GM18499 (cell line): Measurements from ENCODE around the gene MGRN1.

Source experiments
- ATAC-seq: cut with Tn5 transposase; IDR thresholded peaks from one replicate; pipeline ENCODE4 v1.9.1; 2021; ENCODE audit warnings: moderate number of reproducible peaks; ENCODE audit not compliant: insufficient read depth, unreplicated experiment

Gene MGRN1

GRCh38 chr16:4618645-4619418, 5.8 kb upstream of the MGRN1 start:
- no peak for ATAC-seq

GRCh38 chr16:4623593-4623992, 1.0 kb upstream of the MGRN1 start:
- ATAC-seq, result no peak

GRCh38 chr16:4624827-4625559, 367 bp downstream of the MGRN1 start:
- ATAC-seq, result peak; percentile 48

GRCh38 chr16:4625560-4626159, 1.0 kb downstream of the MGRN1 start:
- ATAC-seq, result peak; percentile 19

- no peak for ATAC-seq
Measured at GRCh38 chr16:4626396-4626795, 1.8 kb downstream of the MGRN1 start.

GRCh38 chr16:4628283-4628682, 3.7 kb downstream of the MGRN1 start:
- ATAC-seq, result no peak

- ATAC-seq, result no peak
Measured at GRCh38 chr16:4631444-4631843, 6.8 kb downstream of the MGRN1 start.

GRCh38 chr16:4633910-4634635, 9.4 kb downstream of the MGRN1 start:
- no peak for ATAC-seq

- ATAC-seq, result no peak
Measured at GRCh38 chr16:4634768-4635167, 10.1 kb downstream of the MGRN1 start.

GRCh38 chr16:4636196-4636595, 11.6 kb downstream of the MGRN1 start:
- no peak for ATAC-seq

- no peak for ATAC-seq
Measured at GRCh38 chr16:4637501-4638166, 13.0 kb downstream of the MGRN1 start.

GRCh38 chr16:4639899-4640509, 15.4 kb downstream of the MGRN1 start:
- no peak for ATAC-seq

GRCh38 chr16:4640572-4641305, 16.1 kb downstream of the MGRN1 start:
- no peak for ATAC-seq

- no peak for ATAC-seq
Measured at GRCh38 chr16:4641306-4641687, 16.7 kb downstream of the MGRN1 start.

GRCh38 chr16:4641895-4642294, 17.3 kb downstream of the MGRN1 start:
- no peak for ATAC-seq

- ATAC-seq, result no peak
Measured at GRCh38 chr16:4646773-4647643, 22.4 kb downstream of the MGRN1 start.

- ATAC-seq, result no peak
Measured at GRCh38 chr16:4647644-4647980, 23.0 kb downstream of the MGRN1 start.

- no peak for ATAC-seq
Measured at GRCh38 chr16:4648917-4649316, 24.3 kb downstream of the MGRN1 start.
